H9 (cell line): Measurements from ENCODE around the gene GAGE10. TPM values are rescaled to one million over a fixed set of nuclear protein-coding genes. Genes with fewer than 3 reads are reported as not detected.

Experiments
- DNase-seq: peaks from one replicate; pipeline ENCODE4 v3.0.0-alpha.2; 2017
- H2AFZ ChIP-seq: one replicate; pipeline ENCODE4 v1.6.1; 2013; ENCODE audit warnings: mild to moderate bottlenecking, low read length, control low read depth, moderate library complexity
- H2AK5ac ChIP-seq: 2 replicates; pipeline ENCODE4 v1.6.1; 2013; ENCODE audit warnings: low read length, control low read depth, mixed read lengths; ENCODE audit not compliant: insufficient read length
- H2BK120ac ChIP-seq: one replicate; pipeline ENCODE4 v1.6.1; 2013; ENCODE audit warnings: low read depth, mild to moderate bottlenecking, low read length, control low read depth, inconsistent platforms; ENCODE audit not compliant: poor library complexity, severe bottlenecking
- H2BK12ac ChIP-seq: 2 replicates; pipeline ENCODE4 v1.6.1; 2013; ENCODE audit warnings: low read length, control low read depth, mixed read lengths, low read depth; ENCODE audit not compliant: insufficient read length
- H2BK15ac ChIP-seq: 2 replicates; pipeline ENCODE4 v1.6.1; 2013; ENCODE audit warnings: low read depth, low read length, control low read depth
- H2BK20ac ChIP-seq: one replicate; pipeline ENCODE4 v1.6.1; 2013; ENCODE audit warnings: low read depth, mild to moderate bottlenecking, low read length, control low read depth, inconsistent platforms; ENCODE audit not compliant: poor library complexity, severe bottlenecking
- H2BK5ac ChIP-seq: 2 replicates; pipeline ENCODE4 v1.6.1; 2013; ENCODE audit warnings: low read length, control low read depth, mixed read lengths; ENCODE audit not compliant: insufficient read length
- H3K14ac ChIP-seq: 2 replicates; pipeline ENCODE4 v1.6.1; 2013; ENCODE audit warnings: low read length, control low read depth; ENCODE audit not compliant: insufficient read depth
- H3K18ac ChIP-seq: 2 replicates; pipeline ENCODE4 v1.6.1; 2013; ENCODE audit warnings: low read depth, mild to moderate bottlenecking, mixed read lengths, low read length, control low read depth; ENCODE audit not compliant: insufficient read length
- H3K23ac ChIP-seq: 2 replicates; pipeline ENCODE4 v1.6.1; 2013; ENCODE audit warnings: low read length, control low read depth, mixed read lengths, low read depth; ENCODE audit not compliant: insufficient read length
- H3K23me2 ChIP-seq: 2 replicates; pipeline ENCODE4 v1.6.1; 2013; ENCODE audit warnings: low read depth, mild to moderate bottlenecking, mixed read lengths, low read length, control low read depth; ENCODE audit not compliant: insufficient read length, poor library complexity, severe bottlenecking
- H3K27ac ChIP-seq: 2 replicates; pipeline ENCODE4 v1.5.1; 2013; ENCODE audit warnings: low read length, control low read depth, mixed read lengths, low read depth; ENCODE audit not compliant: insufficient read length
- H3K27me3 ChIP-seq: 2 replicates; pipeline ENCODE4 v1.6.1; 2013; ENCODE audit warnings: low read length, control low read depth, inconsistent platforms; ENCODE audit not compliant: insufficient read depth
- H3K4ac ChIP-seq: 2 replicates; pipeline ENCODE4 v1.6.1; 2013; ENCODE audit warnings: low read depth, mild to moderate bottlenecking, control low read depth, inconsistent platforms, low read length, moderate library complexity
- H3K4me1 ChIP-seq: 2 replicates; pipeline ENCODE4 v1.6.1; 2013; ENCODE audit warnings: low read length, control low read depth, inconsistent platforms; ENCODE audit not compliant: insufficient read depth
- H3K4me2 ChIP-seq: 2 replicates; pipeline ENCODE4 v1.6.1; 2013; ENCODE audit warnings: low read length, control low read depth, mixed read lengths; ENCODE audit not compliant: insufficient read length, insufficient read depth
- H3K56ac ChIP-seq: 2 replicates; pipeline ENCODE4 v1.6.1; 2013; ENCODE audit warnings: low read depth, mild to moderate bottlenecking, mixed read lengths, low read length, control low read depth; ENCODE audit not compliant: insufficient read length
- H3K79me1 ChIP-seq: 2 replicates; pipeline ENCODE4 v1.6.1; 2013; ENCODE audit warnings: low read depth, mild to moderate bottlenecking, moderate library complexity, low read length, control low read depth, inconsistent platforms; ENCODE audit not compliant: insufficient read depth, poor library complexity, severe bottlenecking
- H3K79me2 ChIP-seq: 2 replicates; pipeline ENCODE4 v1.6.1; 2013; ENCODE audit warnings: low read length, control low read depth, inconsistent platforms; ENCODE audit not compliant: insufficient read depth
- H3K9ac ChIP-seq: 2 replicates; pipeline ENCODE4 v1.6.1; 2013; ENCODE audit warnings: low read length, control low read depth, mixed read lengths; ENCODE audit not compliant: insufficient read length; ENCODE audit errors: extremely low read depth
- H3K9me3 ChIP-seq: one replicate; pipeline ENCODE4 v1.6.1; 2013; ENCODE audit warnings: low read depth, low read length, inconsistent platforms; ENCODE audit not compliant: control insufficient read depth
- H3T11ph ChIP-seq: one replicate; pipeline ENCODE4 v1.6.1; 2013; ENCODE audit warnings: mild to moderate bottlenecking, low read length, control low read depth, inconsistent platforms
- H4K20me1 ChIP-seq: one replicate; pipeline ENCODE4 v1.6.1; 2013; ENCODE audit not compliant: control insufficient read depth, insufficient read length, insufficient read depth
- H4K5ac ChIP-seq: 2 replicates; pipeline ENCODE4 v1.6.1; 2013; ENCODE audit warnings: low read depth, mild to moderate bottlenecking, mixed read lengths, low read length, control low read depth; ENCODE audit not compliant: insufficient read length
- H4K8ac ChIP-seq: replicated peaks from 2 replicates; pipeline ENCODE4 v1.6.1; 2013; ENCODE audit warnings: low read length, control low read depth, mixed read lengths, low read depth; ENCODE audit not compliant: insufficient read length
- H4K91ac ChIP-seq: 2 replicates; pipeline ENCODE4 v1.6.1; 2013; ENCODE audit warnings: low read depth, mild to moderate bottlenecking, moderate library complexity, mixed read lengths, low read length, control low read depth; ENCODE audit not compliant: insufficient read length
- H3K27ac Mint-ChIP-seq, 3 experiments: 2 replicates in 2 of 3; 3 replicates in 1 of 3; pipeline ENCODE4 v1.8.0; 2020 to 2021; ENCODE audit warnings: mixed read lengths in 3 of 3, mild to moderate bottlenecking in 1 of 3, moderate library complexity in 1 of 3
- H3K27me3 Mint-ChIP-seq: 2 replicates; pipeline ENCODE4 v1.8.0; 2021; ENCODE audit warnings: low read depth, mild to moderate bottlenecking, moderate library complexity, mixed read lengths
- H3K36me3 Mint-ChIP-seq, 3 experiments: 2 replicates in 2 of 3; 3 replicates in 1 of 3; pipeline ENCODE4 v1.8.0; 2020 to 2021; ENCODE audit warnings: low read depth in 3 of 3, mixed read lengths in 3 of 3; ENCODE audit not compliant: insufficient read depth in 1 of 3
- H3K4me1 Mint-ChIP-seq, 2 experiments: 2 replicates each; pipeline ENCODE4 v1.8.0; 2020; ENCODE audit warnings: mixed read lengths in 2 of 2
- H3K4me3 Mint-ChIP-seq, 2 experiments: 2 replicates in 1 of 2; 3 replicates in 1 of 2; pipeline ENCODE4 v1.8.0; 2020 to 2021; ENCODE audit warnings: mild to moderate bottlenecking in 2 of 2, mixed read lengths in 2 of 2, moderate library complexity in 1 of 2
- H3K9me3 Mint-ChIP-seq, 2 experiments: 2 replicates in 1 of 2; 3 replicates in 1 of 2; pipeline ENCODE4 v1.8.0; 2020; ENCODE audit warnings: mild to moderate bottlenecking in 2 of 2, mixed read lengths in 2 of 2, moderate library complexity in 1 of 2
- WGBS: extraction: QIAGEN DNeasy Blood & Tissue Kit; methylation state at CpG from one replicate; pipeline ENCODE4 v1.1.7; 2013; ENCODE audit warnings: missing lambda C conversion rate, low lambda C conversion rate, mixed read lengths; ENCODE audit not compliant: insufficient read length; ENCODE audit errors: extremely low coverage; 5-methylcytosine and 5-hydroxymethylcytosine counted together
- total RNA-seq: library from RNA; stranded (reverse); gene quantifications from 2 replicates; pipeline ENCODE4 v1.2.1, GENCODE V29; 2021
- TF ChIP-seq, protein P1 (sequence below): fragments of 200-600 bp; sonication (generic); conservative IDR thresholded peaks from 3 replicates; pipeline ENCODE4 v1.8.0; 2021; ENCODE audit warnings: antibody characterized with exemption, mild to moderate bottlenecking

The GAGE10 gene
- total RNA-seq, 1 experiment from 2014 or later, result not detected

DNA sequence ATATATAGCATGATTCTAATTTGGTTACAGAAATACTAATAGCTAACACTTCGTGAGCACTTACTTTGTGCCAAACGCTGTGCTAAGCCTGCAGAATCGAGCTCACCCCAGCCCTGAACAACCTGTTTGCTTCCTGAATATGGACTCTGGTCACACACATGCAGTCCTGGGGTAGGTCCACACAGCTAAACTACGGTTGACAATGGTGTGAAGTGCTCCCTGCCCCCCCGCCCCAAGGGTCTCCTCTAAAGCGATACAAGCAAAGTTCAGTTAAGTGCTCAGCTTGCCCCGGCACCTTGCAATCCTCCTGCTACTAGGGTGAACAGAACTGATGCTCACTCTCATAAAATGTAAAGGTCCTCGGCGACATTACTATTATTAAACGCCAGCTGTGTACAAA, 39.8 kb upstream of the GAGE10 start:
- no peak overlapping the region for H2BK12ac ChIP-seq
- no peaks in the 10 kb centered on the region for H4K20me1 ChIP-seq
- H3K9me3 Mint-ChIP-seq, result peaks cover 82 to 84% of the 10 kb centered on the region in 2 experiments
- TF ChIP-seq, protein P1, sequence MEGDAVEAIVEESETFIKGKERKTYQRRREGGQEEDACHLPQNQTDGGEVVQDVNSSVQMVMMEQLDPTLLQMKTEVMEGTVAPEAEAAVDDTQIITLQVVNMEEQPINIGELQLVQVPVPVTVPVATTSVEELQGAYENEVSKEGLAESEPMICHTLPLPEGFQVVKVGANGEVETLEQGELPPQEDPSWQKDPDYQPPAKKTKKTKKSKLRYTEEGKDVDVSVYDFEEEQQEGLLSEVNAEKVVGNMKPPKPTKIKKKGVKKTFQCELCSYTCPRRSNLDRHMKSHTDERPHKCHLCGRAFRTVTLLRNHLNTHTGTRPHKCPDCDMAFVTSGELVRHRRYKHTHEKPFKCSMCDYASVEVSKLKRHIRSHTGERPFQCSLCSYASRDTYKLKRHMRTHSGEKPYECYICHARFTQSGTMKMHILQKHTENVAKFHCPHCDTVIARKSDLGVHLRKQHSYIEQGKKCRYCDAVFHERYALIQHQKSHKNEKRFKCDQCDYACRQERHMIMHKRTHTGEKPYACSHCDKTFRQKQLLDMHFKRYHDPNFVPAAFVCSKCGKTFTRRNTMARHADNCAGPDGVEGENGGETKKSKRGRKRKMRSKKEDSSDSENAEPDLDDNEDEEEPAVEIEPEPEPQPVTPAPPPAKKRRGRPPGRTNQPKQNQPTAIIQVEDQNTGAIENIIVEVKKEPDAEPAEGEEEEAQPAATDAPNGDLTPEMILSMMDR, result no peak
- no peak overlapping the region for H2BK15ac ChIP-seq
- no peak overlapping the region for H3T11ph ChIP-seq
- H3K9me3 ChIP-seq, result peaks cover 26% of the 10 kb centered on the region
- no peak overlapping the region for H2BK120ac ChIP-seq
- no peak for DNase-seq
- no peak overlapping the region for H4K8ac ChIP-seq
- H3K36me3 Mint-ChIP-seq, result peaks cover 5 to 11% (median 8%) of the 10 kb centered on the region in 3 experiments
- H3K79me1 ChIP-seq, result no peaks in the 10 kb centered on the region
- no CpG with 5 or more reads among the region's 10 CpGs for WGBS
- H3K4me1 Mint-ChIP-seq, result peaks cover 15 to 16% of the 10 kb centered on the region in 2 experiments
- H3K9ac ChIP-seq, result no peak overlapping the region
- H4K5ac ChIP-seq, result no peak overlapping the region
- no peak overlapping the region for H3K18ac ChIP-seq
- no peaks in the 10 kb centered on the region for H3K4me1 ChIP-seq
- no peak overlapping the region for H4K91ac ChIP-seq
- H3K27ac ChIP-seq, result no peak overlapping the region
- H2AK5ac ChIP-seq, result no peak overlapping the region
- no peak overlapping the region for H3K23ac ChIP-seq
- H3K56ac ChIP-seq, result no peak overlapping the region
- H3K4me3 Mint-ChIP-seq, result no peak overlapping the region
- no peak overlapping the region for H3K4ac ChIP-seq
- H3K27me3 Mint-ChIP-seq, result peaks cover 17% of the 10 kb centered on the region
- H3K4me2 ChIP-seq, result no peak overlapping the region
- no peak overlapping the region for H3K27ac Mint-ChIP-seq
- H3K14ac ChIP-seq, result no peak overlapping the region
- H3K79me2 ChIP-seq, result no peaks in the 10 kb centered on the region
- no peak overlapping the region for H2BK20ac ChIP-seq
- no peak overlapping the region for H2AFZ ChIP-seq
- no peak overlapping the region for H2BK5ac ChIP-seq
- no peaks in the 10 kb centered on the region for H3K27me3 ChIP-seq
- no peaks in the 10 kb centered on the region for H3K23me2 ChIP-seq
